Tongue (tissue), 3 donors: ENCODE measurements around the gene ARHGEF4. TPM values are rescaled to one million over a fixed set of nuclear protein-coding genes. Genes with fewer than 3 reads are reported as not detected.

ENCODE experiments used
- DNase-seq: peaks from one replicate; pipeline ENCODE4 v3.0.0-alpha.2; 2015
- small RNA-seq: library from RNA; depleted of rRNA; stranded (forward); fragments of <200 nt; gene quantifications from one replicate; pipeline ENCODE3, GENCODE V24; 2014; ENCODE audit warnings: low replicate concordance
- total RNA-seq: library from RNA; depleted of rRNA; stranded (reverse); fragments of >200 nt; gene quantifications from one replicate; pipeline ENCODE4 v1.2.3, GENCODE V29; 2014

The ARHGEF4 gene
- total RNA-seq, 1 donor from 2014 or later = 48.5 TPM

GRCh38 chr2:131093696-131094462 is 257.2 kb downstream of the ARHGEF4 start:
- DNase-seq = no peak

- peak; percentile 20 for DNase-seq
Observed at GRCh38 chr2:131094463-131095281, 258.0 kb downstream of the ARHGEF4 start.

Small RNAs within 50 kb of the gene (small RNA-seq; reads per million reads assigned to genes)
- gene RF00423 = not detected

Other genes with a start within 250 kb of the ARHGEF4 start
- not detected for gene CFC1, start 237.3 kb upstream of the ARHGEF4 start, total RNA-seq
- not detected for gene POTEJ, start 225.5 kb upstream of the ARHGEF4 start, total RNA-seq
- gene GPR148, start 107.8 kb upstream of the ARHGEF4 start, total RNA-seq = not detected
- gene AMER3, start 81.4 kb upstream of the ARHGEF4 start, total RNA-seq = not detected